GM19397 (cell line): ENCODE measurements around the gene TENM4.

Experiments used
- ATAC-seq: cut with Tn5 transposase; IDR thresholded peaks from one replicate; pipeline ENCODE4 v1.9.1; 2021; ENCODE audit warnings: mild to moderate bottlenecking, moderate library complexity; ENCODE audit not compliant: unreplicated experiment

Gene TENM4

DNA sequence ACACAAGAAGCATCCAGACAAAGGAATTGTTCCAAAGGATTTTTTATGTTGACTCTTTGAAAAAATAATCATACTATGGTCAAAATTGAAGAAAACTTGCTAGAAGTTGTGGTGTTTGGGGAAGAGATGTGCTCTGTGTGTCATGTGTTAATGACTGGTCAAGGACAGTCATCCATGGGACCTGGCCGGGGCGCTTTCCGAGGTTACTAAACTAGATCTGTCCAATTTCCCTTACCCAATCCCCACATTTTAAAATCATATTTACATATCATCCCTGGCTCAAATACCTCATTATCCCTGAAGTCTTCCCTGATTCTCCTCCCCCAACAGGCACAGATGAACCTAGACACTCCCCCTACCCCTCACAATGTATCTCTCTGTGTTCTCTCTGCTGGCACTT lies 289.4 kb downstream of the TENM4 start:
- ATAC-seq = no peak

DNA sequence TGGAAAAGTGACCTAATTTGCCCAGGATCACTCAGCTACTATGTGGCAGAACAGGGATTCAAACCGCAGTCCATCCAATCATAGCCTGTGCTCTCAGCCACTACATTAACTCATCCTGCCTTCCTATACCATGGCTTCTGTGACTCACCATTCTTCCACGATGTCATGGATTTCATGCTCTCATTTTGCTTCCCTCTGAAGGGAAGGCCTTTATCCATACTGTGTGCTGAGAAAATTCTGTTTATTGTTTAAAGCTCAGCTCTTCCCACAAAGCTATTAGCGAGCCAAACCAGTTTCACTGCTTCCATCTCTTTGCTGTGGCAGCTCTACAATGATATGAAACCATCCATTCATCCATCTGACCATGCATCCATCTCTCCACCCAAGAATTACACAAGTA lies 289.9 kb downstream of the TENM4 start:
- ATAC-seq = no peak

DNA sequence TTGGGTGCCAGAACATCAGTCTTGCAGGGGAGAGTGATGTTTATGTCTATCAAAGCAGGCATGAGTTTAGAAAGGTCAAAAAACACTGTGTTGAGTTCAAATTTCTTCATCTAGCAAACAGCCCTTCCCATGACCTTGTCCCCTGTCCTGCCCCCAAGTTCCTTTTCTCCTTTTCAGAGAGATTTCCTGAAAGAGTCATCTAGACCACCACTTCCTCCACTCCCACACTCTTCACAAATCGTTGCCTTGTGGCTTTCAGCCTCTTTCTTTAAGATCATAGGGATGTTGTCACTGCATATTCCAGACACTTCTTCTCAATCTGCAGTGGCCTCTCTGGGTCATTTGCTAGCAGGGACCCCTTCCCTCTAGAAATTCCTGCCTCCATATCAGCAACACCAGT lies 290.5 kb downstream of the TENM4 start:
- ATAC-seq = no peak

DNA sequence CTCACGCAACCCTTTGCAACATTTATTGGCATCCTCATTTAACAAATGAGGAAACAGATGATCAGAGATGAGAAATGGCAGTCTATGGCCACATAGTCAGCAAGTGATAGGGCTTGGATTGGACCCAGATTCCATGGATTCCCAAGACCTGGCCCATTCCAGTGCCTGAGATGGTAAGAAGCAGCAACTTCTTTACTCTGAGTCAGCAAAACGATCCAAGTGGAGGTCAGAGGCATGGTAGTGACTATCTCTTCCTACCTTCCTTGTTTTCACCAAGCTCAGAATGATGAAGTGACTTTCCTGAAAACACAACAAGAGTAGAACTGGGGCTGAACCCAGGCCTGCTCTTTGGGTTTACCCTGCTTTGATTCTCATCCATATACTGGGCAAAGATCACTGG lies 293.1 kb downstream of the TENM4 start:
- ATAC-seq = no peak

DNA sequence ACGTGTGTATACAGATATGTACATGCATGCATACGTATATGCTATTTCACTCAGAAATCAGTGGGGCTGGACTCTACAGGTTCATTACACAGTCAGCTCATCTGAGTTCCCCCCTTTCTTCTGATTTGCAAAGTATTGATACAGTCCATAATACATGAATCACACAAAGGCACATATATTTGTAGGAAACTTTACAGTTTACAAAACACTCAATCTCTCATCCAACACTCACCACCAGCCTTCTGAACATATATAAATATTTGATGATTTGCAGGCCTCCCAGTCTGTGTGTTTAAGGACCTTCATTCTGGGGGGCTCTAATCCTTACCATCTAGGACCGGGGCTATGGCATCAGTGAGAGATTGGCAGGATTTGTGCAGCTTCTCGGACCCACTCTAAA lies 293.8 kb downstream of the TENM4 start:
- ATAC-seq = no peak

DNA sequence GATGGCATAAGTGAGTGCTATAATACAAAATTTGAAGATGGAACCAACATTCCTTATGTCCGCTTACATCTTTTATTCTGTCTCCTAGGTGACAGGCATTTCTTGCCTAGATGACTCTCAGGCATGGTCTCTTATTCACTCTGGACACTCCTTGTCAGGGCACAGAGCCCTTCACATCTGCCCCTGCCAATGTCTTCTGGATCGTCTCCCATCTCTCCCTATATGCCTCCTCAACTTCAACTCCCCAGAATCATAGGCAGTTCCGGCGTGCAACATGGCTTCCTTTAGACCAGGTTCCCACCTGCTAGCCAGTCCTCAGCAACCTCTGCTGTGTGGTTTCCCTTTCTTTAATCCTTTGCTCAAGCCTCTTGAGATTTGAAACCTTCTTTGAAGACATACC lies 300.9 kb downstream of the TENM4 start:
- ATAC-seq = no peak

DNA sequence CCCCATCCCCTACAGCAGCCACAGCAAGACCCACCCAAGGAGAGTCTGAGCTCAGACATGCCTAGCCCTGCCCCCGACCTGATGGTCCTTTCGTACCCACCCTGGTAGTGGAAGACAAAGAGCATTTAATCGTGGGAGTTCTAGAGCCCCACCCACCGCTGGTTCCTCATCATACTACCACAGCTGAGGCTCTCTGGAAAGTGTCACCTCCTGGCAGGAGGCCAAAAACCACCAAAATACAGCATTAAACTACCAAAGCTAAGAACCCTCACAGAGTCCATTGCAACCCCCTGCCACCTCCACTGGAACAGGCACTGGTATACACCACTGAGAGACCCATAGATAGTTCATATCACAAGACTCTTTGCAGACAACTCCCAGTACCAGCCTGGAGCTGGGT lies 311.1 kb downstream of the TENM4 start:
- no peak for ATAC-seq

DNA sequence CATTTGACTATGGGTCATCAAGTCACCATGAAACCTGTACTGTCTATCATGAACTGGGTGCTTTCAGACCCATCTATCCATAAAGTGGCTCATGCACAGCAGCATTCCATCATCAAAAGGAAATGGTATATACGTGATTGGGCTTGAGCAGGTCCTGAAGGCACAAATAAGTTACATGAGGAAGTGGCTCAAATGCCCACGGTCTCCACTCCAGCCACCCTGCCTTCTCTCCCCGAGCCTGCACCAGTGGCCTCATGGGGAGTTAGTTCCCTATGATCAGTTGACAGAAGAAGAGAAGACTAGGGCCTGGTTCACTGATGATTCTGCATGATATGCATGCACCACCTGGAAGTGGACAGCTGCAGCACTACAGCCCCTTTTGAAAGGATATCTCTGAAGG lies 312.5 kb downstream of the TENM4 start:
- no peak for ATAC-seq

DNA sequence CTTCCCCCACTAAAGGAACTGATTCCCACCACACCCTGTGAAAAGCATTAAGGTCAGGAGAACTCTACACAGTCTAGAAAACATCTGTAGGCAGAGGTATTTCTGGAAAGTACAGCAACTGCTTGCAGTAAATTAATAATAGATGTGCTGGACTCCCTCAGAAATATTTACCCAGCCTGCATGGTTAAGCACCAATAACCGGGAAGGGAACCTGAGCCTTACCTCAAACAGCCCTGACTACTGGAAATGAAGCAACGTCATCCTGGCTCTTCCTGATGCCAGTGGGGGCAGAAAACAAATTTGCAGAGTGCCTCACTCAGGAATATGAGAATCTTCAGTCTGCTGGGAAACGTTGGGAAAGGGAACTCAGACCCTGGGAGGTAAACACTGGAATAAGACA lies 318.1 kb downstream of the TENM4 start:
- ATAC-seq = no peak

DNA sequence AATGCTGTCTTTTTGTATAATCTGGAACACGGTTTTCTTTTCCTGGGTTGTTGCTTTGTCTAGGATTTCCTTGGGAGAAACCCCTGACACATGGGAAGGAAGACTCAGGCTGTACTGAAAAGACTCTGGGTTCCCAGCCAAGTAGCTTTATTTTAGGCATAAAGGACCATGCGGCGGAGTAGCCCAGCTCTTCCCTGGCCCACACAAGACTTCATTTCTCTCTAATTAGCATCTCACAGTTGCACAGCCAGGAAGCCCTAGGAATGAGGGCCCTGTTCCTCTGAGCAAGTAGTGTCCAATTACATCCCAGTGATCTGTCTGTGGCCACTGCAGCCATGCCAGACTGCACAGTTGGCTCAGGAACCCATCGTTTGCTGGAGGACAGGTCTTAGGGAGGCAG lies 319.5 kb downstream of the TENM4 start:
- no peak for ATAC-seq

DNA sequence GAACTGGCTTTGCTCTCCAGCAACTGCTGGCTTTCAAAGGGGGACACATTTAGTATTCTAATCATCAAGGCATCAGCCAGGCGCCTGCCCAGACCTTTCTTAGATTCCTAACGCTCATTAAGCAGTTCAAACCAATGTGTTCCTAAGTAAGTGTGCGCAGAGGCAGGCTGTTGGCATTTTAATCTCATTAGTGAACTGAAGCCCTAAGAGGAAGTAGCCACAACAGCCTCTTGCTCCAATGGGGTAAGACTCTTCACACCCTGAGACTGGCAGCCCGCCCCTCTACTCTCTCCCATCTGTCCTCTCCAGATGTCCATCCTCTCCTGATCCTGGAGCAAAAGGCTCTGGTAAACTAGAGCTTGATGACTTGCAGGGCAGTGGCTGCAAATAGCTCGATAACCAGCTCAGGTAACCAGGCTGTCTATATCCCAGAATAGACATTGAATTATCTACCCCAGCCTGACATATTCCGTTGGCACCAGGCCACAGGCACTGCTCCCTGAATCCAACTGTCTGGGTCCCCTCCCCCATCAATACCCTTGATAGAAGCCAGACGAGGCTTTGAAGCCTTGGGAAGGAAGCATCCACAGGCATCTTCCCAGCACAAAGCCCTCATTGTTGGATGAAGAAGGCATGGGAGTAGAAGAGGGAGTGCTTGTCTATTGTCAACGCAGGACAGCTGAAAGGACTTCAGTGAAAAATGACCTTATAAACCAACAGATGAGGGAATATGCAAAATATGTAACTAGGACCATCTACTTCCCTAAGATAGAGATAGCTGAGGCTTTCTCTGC lies 321.1 kb downstream of the TENM4 start:
- no peak for ATAC-seq

DNA sequence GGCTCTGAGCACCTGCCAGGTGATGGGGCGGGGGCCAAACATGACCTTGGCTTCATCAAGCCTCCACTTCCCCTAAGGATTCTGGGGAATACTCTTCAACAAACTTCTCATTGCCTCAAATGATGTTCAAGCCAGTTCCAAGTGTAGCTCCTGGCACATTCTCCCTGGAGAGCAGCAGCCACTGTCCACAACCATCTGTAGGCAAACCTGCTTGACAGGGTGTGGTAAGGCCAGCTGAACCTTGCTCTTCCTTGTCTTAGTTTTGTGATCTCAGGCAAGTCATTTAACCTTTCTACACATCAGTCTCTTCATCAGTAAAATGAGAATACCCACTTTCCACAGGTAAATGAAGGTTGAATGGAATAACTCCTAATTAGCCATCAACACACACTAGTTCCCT lies 323.3 kb downstream of the TENM4 start:
- no peak for ATAC-seq

DNA sequence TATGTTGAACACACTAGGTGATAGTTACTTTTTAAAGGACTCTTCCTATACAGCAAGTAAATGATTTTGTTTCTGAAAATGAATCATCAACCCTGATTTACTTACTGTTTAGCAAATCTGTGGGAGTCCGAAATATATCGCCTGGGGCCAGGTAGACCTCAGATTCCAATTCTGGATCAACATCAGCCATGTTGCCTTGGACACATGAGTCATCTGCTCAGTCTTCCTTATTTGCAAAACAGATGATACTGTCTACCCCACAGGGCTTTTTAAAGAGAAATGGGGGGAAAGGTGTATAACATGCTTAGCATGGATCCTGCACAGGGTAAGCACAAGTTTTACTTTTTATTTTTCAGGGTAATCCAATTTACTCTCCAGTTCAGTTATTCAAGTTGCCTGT lies 324.2 kb downstream of the TENM4 start:
- no peak for ATAC-seq

DNA sequence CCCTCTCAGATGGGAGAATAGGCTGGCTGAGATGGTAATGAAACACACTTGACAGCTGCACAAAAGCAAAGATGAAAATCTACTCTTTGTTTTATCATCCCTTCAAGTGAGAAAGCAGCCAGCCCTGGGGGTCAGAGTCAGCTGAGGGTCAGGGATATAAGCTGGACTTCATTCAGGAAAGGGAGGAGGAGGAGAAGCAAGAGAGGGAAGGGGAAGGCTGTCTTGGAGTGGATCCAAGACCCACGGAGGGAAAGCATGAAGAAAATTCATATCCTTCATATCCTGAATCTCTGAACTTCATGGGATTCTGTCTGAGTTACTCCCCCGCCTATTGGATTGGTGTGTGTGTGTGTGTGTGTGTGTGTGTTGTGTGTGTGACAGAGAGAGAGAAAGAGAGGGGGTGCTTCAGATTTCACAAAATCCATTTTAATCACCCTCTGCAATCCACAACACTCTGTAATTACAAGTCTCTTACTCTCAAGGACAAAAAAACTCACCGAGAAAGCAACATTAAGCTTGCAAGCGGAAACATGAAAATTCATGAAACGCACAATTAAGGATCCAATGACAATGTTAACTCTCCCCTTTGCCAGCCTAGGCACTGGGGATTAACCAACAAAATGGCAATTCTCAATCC lies 327.7 kb downstream of the TENM4 start:
- ATAC-seq = no peak

DNA sequence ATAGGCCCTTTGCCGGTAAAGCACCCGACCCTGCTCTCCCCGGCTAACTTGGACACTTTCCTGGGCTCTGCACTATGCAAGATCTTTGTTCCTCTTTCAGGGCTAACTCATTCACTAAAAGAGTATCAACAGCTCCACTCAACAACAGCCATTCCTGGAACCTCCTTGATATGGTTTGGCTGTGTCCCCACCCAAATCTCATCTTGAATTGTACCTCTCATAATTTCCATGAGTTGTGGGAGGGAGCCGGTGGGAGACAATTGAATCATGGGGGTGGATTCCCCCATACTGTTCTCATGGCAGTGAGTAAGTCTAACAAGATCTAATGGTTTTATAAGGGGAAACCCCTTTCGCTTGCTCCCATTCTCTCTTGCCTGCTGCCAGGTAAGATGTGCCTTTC lies 330.0 kb downstream of the TENM4 start:
- no peak for ATAC-seq

DNA sequence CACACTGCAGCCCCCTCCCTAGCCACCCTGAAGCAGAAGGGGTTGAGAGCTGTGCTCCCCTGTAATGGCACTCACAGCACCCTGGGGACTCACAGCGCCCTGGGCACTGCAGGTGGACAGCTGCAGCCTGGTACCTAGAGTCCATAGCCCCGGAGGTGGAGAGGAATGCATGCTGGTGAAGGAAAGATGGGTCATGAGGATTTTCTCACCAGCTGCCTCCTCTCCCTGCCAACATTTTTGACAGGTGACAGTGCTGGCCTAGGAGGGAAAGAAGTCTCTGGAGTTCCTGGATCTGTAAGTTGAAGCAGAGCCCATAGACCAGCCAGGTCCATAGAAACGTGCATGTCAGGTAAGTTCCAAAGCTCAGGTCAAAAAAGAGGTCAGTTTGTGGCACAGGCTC lies 330.5 kb downstream of the TENM4 start:
- no peak for ATAC-seq

DNA sequence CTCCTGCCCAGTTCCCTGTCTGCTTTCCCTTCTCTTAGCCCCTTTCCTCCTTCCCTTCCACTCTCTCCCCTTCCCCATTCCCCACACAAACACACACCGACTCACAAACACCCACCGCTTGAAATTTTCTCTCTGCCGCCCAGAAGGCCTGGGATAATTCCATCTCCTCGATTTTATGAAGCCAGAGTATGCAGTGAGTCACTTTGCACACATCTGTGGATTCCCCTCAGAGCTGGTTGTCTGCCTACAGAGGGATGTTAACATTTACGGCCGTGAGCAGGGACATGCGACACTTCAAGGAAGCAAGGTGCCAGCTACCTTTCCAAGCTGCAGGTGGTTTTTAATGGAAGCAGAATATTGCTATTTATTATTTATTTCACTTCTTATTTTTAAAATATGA lies 332.0 kb downstream of the TENM4 start:
- ATAC-seq = no peak

DNA sequence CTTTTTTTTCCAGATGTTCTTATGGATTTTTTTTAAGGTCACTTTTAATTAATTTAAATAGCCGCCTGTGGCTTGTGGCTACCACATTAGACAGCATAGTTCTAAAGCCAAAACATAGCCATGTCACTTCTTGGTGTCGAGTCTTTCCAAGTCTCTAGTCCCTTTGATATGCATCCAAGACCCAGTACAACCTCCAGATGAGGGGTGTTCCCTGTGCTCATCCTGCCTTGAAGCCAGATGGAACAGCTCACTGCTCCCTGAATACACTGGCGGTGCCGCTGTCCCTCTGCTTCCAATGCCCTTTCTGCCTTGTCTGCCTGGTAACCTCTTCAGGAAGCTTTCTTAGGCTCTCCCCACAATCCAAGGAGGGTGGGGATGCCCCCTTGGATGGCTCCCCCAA lies 338.0 kb downstream of the TENM4 start:
- ATAC-seq = no peak

DNA sequence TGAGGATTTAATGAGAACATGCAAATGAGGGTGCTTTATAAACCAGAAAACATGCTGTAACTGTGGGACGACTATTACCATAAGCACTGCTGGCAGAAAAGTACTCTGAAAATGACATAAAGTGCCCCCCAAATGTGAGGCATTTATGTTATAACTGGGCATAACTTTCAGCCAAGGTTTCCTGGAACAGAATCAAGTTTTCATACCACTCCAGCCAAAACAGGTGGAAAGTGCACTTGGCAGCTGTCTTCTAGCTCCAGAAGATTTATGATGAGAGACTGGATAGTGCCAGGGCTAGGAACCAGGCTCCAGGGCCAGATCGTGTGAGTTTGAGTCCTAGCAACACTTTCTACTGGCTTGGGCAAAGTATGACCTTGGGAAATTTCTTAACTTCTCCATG lies 339.2 kb downstream of the TENM4 start:
- ATAC-seq = no peak

DNA sequence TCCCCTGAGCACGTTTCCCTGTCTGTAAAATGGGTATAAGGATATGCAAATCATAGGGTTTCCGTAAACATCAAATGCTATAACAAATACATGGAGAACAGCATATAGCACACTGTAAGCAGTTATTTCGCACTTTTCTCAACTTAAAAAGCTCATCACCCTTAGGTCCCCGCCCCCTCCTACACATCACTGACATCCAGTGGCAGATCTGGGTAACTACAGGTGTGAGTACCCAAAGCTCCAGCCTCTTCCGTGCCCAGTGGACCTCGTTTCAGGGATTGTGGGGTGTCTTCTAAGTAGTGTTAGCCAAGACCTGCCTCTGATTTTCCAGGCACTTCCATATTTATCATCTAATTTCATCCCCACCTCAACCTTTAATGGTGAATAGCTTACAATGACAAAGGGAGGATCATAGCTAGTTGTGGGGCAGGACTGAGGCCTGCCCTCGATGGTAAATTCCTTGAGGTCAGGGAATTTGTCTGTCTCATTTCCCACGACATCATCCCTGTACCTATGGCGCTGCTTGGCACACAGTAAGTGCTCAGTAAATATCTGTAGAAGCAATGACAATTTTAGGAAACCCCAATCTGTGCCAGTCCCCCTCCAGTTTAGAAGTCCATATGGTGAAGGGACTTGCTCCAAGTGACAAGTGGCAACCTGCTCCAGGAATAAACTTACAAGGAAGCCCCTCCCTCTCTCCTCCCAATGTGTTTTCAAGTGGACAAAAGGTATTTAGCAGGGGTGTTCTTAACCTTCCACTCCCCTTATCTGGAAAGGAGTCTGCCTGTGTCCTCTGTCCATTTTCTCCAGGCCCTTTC lies 340.5 kb downstream of the TENM4 start:
- peak; percentile 89 for ATAC-seq

DNA sequence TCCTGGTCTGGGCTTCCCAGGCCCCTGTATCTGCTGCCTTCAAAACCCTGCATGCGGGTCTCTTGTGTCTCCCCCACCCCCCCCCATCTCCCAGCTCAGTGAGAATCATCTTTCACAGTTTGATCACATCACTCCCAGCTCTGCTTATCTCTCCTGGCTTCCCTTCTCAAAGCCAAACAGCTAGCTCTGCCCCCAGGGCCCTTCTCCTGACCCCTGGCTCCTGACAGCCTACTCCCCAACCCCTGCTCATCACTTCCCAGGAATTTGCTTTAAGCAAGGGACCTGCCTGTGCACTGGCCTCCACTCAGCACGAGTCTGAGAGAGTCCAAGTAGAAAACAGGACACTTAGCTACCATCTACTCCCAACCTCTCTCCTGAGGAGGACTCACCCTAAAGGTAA lies 342.7 kb downstream of the TENM4 start:
- ATAC-seq = no peak
